OCI-LY1 (cell line): ENCODE data around the gene MYOF.

Experiments
- EZH2 ChIP-seq: fragments of 200-600 bp; sonication (generic), shearing (Covaris generic); IDR thresholded peaks from 2 replicates; pipeline ENCODE4 v1.8.0; 2017; ENCODE audit warnings: borderline replicate concordance, mixed run types, mild to moderate bottlenecking, antibody characterized with exemption, low read length, moderate library complexity, mixed read lengths
- TF ChIP-seq, protein P1 (sequence below): fragments of 200-600 bp; sonication (generic), shearing (Covaris generic); IDR thresholded peaks from 2 replicates; pipeline ENCODE4 v1.5.1; 2017; ENCODE audit warnings: mild to moderate bottlenecking, antibody characterized with exemption, low read length, moderate library complexity, mixed read lengths

DNA sequence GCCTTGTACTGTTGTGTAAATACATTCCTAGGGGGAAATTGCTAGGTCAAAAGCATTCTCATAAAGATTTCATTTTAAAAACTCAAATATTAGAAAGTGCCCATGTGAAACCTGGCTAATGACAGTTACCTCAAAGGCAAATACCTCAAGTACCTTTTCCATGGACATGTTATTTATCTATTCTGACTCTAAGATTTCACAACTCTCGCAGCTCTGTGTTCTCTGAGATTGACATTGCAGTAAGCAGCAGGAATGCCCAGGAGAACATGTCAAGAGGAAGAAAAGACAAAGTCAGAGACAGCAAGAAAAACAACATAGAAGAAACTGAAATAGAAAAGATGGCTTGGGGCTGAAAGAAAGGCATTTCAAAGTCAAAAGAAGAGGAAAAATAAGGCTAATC is 221.0 kb downstream of the MYOF start:
- TF ChIP-seq EZH2 = no peak
- TF ChIP-seq, protein P1, sequence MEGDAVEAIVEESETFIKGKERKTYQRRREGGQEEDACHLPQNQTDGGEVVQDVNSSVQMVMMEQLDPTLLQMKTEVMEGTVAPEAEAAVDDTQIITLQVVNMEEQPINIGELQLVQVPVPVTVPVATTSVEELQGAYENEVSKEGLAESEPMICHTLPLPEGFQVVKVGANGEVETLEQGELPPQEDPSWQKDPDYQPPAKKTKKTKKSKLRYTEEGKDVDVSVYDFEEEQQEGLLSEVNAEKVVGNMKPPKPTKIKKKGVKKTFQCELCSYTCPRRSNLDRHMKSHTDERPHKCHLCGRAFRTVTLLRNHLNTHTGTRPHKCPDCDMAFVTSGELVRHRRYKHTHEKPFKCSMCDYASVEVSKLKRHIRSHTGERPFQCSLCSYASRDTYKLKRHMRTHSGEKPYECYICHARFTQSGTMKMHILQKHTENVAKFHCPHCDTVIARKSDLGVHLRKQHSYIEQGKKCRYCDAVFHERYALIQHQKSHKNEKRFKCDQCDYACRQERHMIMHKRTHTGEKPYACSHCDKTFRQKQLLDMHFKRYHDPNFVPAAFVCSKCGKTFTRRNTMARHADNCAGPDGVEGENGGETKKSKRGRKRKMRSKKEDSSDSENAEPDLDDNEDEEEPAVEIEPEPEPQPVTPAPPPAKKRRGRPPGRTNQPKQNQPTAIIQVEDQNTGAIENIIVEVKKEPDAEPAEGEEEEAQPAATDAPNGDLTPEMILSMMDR = no peak
